ENCODE results near the gene TRAF2.

TRAF2 gene

GRCh38 chr9:136913701-136914438 is 27.6 kb downstream of the TRAF2 start:
- no peak for DNase-seq

- no peak for DNase-seq
Observed at GRCh38 chr9:136915632-136916329, 29.5 kb downstream of the TRAF2 start.

- DNase-seq = peak in 1 of 5 experiments; percentile 48
Observed at GRCh38 chr9:136916330-136917184, 30.2 kb downstream of the TRAF2 start.

- no peak for DNase-seq
Observed at GRCh38 chr9:136917902-136918301, 31.6 kb downstream of the TRAF2 start.

GRCh38 chr9:136920069-136920468 is 33.8 kb downstream of the TRAF2 start:
- no peak for DNase-seq

GRCh38 chr9:136920734-136921231 is 34.5 kb downstream of the TRAF2 start:
- no peak for DNase-seq

- DNase-seq = no peak
Observed at GRCh38 chr9:136921307-136921706, 35.0 kb downstream of the TRAF2 start.

- DNase-seq = no peak
Observed at GRCh38 chr9:136921718-136922117, 35.4 kb downstream of the TRAF2 start.

GRCh38 chr9:136922540-136922939 is 36.2 kb downstream of the TRAF2 start:
- DNase-seq = no peak

- DNase-seq = no peak
Observed at GRCh38 chr9:136923881-136924280, 37.6 kb downstream of the TRAF2 start.

GRCh38 chr9:136925414-136926153 is 39.3 kb downstream of the TRAF2 start:
- DNase-seq = no peak

- no peak for DNase-seq
Observed at GRCh38 chr9:136926154-136926704, 39.9 kb downstream of the TRAF2 start.

GRCh38 chr9:136926749-136927148 is 40.4 kb downstream of the TRAF2 start:
- no peak for DNase-seq

- no peak for DNase-seq
Observed at GRCh38 chr9:136927343-136928271, 41.3 kb downstream of the TRAF2 start.

GRCh38 chr9:136928591-136928990 is 42.3 kb downstream of the TRAF2 start:
- DNase-seq = no peak

GRCh38 chr9:136930014-136930413 is 43.7 kb downstream of the TRAF2 start:
- DNase-seq = no peak

- no peak for DNase-seq
Observed at GRCh38 chr9:136931611-136932130, 45.4 kb downstream of the TRAF2 start.

GRCh38 chr9:136934277-136934676 is 48.0 kb downstream of the TRAF2 start:
- DNase-seq = no peak

- no peak for DNase-seq
Observed at GRCh38 chr9:136935651-136936050, 49.3 kb downstream of the TRAF2 start.

- no peak for DNase-seq
Observed at GRCh38 chr9:136936645-136937170, 50.4 kb downstream of the TRAF2 start.

Measured in T-helper 2 cell (primary cell).